Keratinocyte (primary cell): ENCODE results near the gene CACNA1C. TPM values are rescaled to one million over a fixed set of nuclear protein-coding genes. Genes with fewer than 3 reads are reported as not detected.

Experiments used
- DNase-seq: peaks from one replicate; pipeline ENCODE4 v3.0.0-alpha.2; 2011; ENCODE audit warnings: low read depth, missing footprints, low spot score
- FAIRE-seq: peaks from 2 replicates; lab custom pipeline; 2011; peaks lifted over from hg19 to GRCh38; lab: Jason Lieb, UNC
- H2AFZ ChIP-seq: 2 replicates; pipeline ENCODE4 v1.6.0; 2012; ENCODE audit warnings: low read length, control low read depth, inconsistent platforms; ENCODE audit not compliant: control insufficient read depth
- H3K27ac ChIP-seq: 2 replicates; pipeline ENCODE4 v1.5.1; 2011; ENCODE audit warnings: low read length; ENCODE audit not compliant: control insufficient read depth, insufficient read depth
- H3K27me3 ChIP-seq: 3 replicates; pipeline ENCODE4 v1.6.0; 2011; ENCODE audit warnings: low read length; ENCODE audit not compliant: control insufficient read depth, insufficient read depth; ENCODE audit errors: extremely low read depth
- H3K36me3 ChIP-seq, 2 experiments: 2 replicates in 1 of 2; 3 replicates in 1 of 2; pipeline ENCODE4 v1.5.1; 2011; ENCODE audit warnings: low read length in 2 of 2, mild to moderate bottlenecking in 1 of 2; ENCODE audit not compliant: control insufficient read depth in 2 of 2, insufficient read depth in 2 of 2; ENCODE audit errors: extremely low read depth in 1 of 2
- H3K4me1 ChIP-seq: 3 replicates; pipeline ENCODE4 v1.5.1; 2011; ENCODE audit warnings: low read length; ENCODE audit not compliant: control insufficient read depth, insufficient read depth; ENCODE audit errors: extremely low read depth
- H3K4me2 ChIP-seq: 3 replicates; pipeline ENCODE4 v1.6.0; 2011; ENCODE audit warnings: low read depth, low read length; ENCODE audit not compliant: control insufficient read depth, insufficient read depth; ENCODE audit errors: extremely low read depth
- H3K4me3 ChIP-seq, 3 experiments: fragments of 200-600 bp in 1 of 3; sonication (generic) in 1 of 3; 2 replicates in 2 of 3; 3 replicates in 1 of 3; pipeline ENCODE4 v1.5.1; 2011 to 2016; ENCODE audit warnings: low read length in 3 of 3, mild to moderate bottlenecking in 3 of 3, control low read depth in 2 of 3, inconsistent platforms in 1 of 3, low read depth in 1 of 3, mixed read lengths in 1 of 3, mixed run types in 1 of 3, moderate library complexity in 1 of 3; ENCODE audit not compliant: control insufficient read depth in 2 of 3, insufficient read depth in 2 of 3; ENCODE audit errors: extremely low read depth in 1 of 3
- H3K79me2 ChIP-seq: 2 replicates; pipeline ENCODE4 v1.6.0; 2012; ENCODE audit warnings: low read length; ENCODE audit not compliant: control insufficient read depth, insufficient read depth
- H3K9ac ChIP-seq: 3 replicates; pipeline ENCODE4 v1.6.0; 2011; ENCODE audit warnings: low read length; ENCODE audit not compliant: control insufficient read depth, insufficient read depth; ENCODE audit errors: extremely low read depth
- H3K9me1 ChIP-seq: 3 replicates; pipeline ENCODE4 v1.6.0; 2011; ENCODE audit warnings: low read length; ENCODE audit not compliant: control insufficient read depth, insufficient read depth; ENCODE audit errors: extremely low read depth
- H3K9me3 ChIP-seq: 2 replicates; pipeline ENCODE4 v1.5.1; 2012; ENCODE audit warnings: low read depth, low read length; ENCODE audit not compliant: control insufficient read depth
- H4K20me1 ChIP-seq: 3 replicates; pipeline ENCODE4 v1.6.0; 2011; ENCODE audit warnings: low read length; ENCODE audit not compliant: control insufficient read depth, insufficient read depth; ENCODE audit errors: extremely low read depth
- CTCF ChIP-seq, 3 experiments: IDR thresholded peaks in 1 of 3; conservative IDR thresholded peaks in 1 of 3; optimal IDR thresholded peaks in 1 of 3; 2 replicates in 2 of 3; 3 replicates in 1 of 3; pipeline versions ENCODE3 to v1.5.1; 2011; ENCODE audit warnings: low read length in 3 of 3, mild to moderate bottlenecking in 3 of 3, moderate library complexity in 2 of 3, control low read depth in 1 of 3, inconsistent platforms in 1 of 3; ENCODE audit not compliant: insufficient read depth in 2 of 3; ENCODE audit errors: extremely low read depth in 1 of 3
- EZH2 ChIP-seq: IDR thresholded peaks from one replicate; pipeline ENCODE4 v1.6.1; 2012; ENCODE audit warnings: inconsistent platforms, mild to moderate bottlenecking, low read length, moderate library complexity
- dilution Hi-C: fragments of 300-500 bp; cut with MboI; formaldehyde crosslinking; loops from one replicate; pipeline ENCODE4 v1.7.0; 2020; ENCODE audit warnings: low sequenced_read_pairs; ENCODE audit not compliant: extremely low pct_ligation_motif_present
- polyA plus RNA-seq, 5 experiments: library from polyadenylated mRNA; depleted of rRNA in 3 of 5; stranded (reverse) in 3 of 5; stranded (forward) in 1 of 5; unstranded in 1 of 5; fragments of >200 nt; gene quantifications; 1 replicate in 1 of 5; 2 replicates in 3 of 5; 3 replicates in 1 of 5; pipeline versions ENCODE4 v1.2.1 to v1.2.3, GENCODE V29; 2011 to 2012; ENCODE audit warnings: missing spikeins in 2 of 5, low read depth in 1 of 5, low replicate concordance in 1 of 5

CACNA1C gene
- polyA plus RNA-seq, 1 donor (not counting 4 experiments of a cell fraction or from before 2014, with no cell fraction given): not detected

- dilution Hi-C loops: no loop called here
- H3K27ac ChIP-seq: no peak overlapping the region
Measured at GRCh38 chr12:2541631-2542204, 488.9 kb downstream of the CACNA1C start.

GRCh38 chr12:2543801-2544200 is 491.0 kb downstream of the CACNA1C start:
- DNase-seq: no peak
- Histone ChIP-seq H3K36me3 (no peaks in the 10 kb centered on the region), H3K9ac (no peak overlapping the region), H3K79me2 (no peaks in the 10 kb centered on the region), H3K4me1 (no peaks in the 10 kb centered on the region), H4K20me1 (no peaks in the 10 kb centered on the region), H3K27me3 (no peaks in the 10 kb centered on the region), H3K27ac (no peak overlapping the region), H3K9me1 (no peaks in the 10 kb centered on the region), H3K4me2 (no peak overlapping the region), H3K9me3 (no peaks in the 10 kb centered on the region), H3K4me3 (no peak overlapping the region), H2AFZ (no peak overlapping the region)
- dilution Hi-C loops: no loop called here
- no peak for FAIRE-seq
- TF ChIP-seq EZH2 (no peak), CTCF (optimal IDR thresholded peaks at IDR 0.05 in 1 of 3, IDR thresholded peaks at IDR 0.05 in 1 of 3, conservative IDR thresholded peaks at IDR 0.05 in 1 of 3; ENCODE audit: extremely low read depth in 1 of 3, insufficient read depth in 2 of 3, low read length in 3 of 3) (no peak)

More at GRCh38 chr12:2541631-2542204, 488.9 kb downstream of the CACNA1C start:
- FAIRE-seq: no peak
- Histone ChIP-seq H3K36me3 (no peaks in the 10 kb centered on the region), H3K4me2 (no peak overlapping the region), H3K9me1 (no peaks in the 10 kb centered on the region), H2AFZ (no peak overlapping the region), H3K9me3 (no peaks in the 10 kb centered on the region), H3K9ac (no peak overlapping the region), H3K4me3 (no peak overlapping the region), H3K79me2 (no peaks in the 10 kb centered on the region), H3K27me3 (no peaks in the 10 kb centered on the region), H4K20me1 (no peaks in the 10 kb centered on the region), H3K4me1 (no peaks in the 10 kb centered on the region)
- DNase-seq: no peak
- TF ChIP-seq EZH2 (no peak), CTCF (optimal IDR thresholded peaks at IDR 0.05 in 1 of 3, IDR thresholded peaks at IDR 0.05 in 1 of 3, conservative IDR thresholded peaks at IDR 0.05 in 1 of 3; ENCODE audit: extremely low read depth in 1 of 3, insufficient read depth in 2 of 3, low read length in 3 of 3) (no peak)
